Urinary bladder (tissue), 4 donors: ENCODE results near the gene FAM131B. TPM values are rescaled to one million over a fixed set of nuclear protein-coding genes. Genes with fewer than 3 reads are reported as not detected.

ENCODE experiments used
- DNase-seq: peaks from one replicate; pipeline ENCODE4 v3.0.0-alpha.2; 2015; ENCODE audit errors: extremely low spot score
- H3K27ac ChIP-seq: one replicate; pipeline ENCODE4 v1.5.1; 2013; ENCODE audit warnings: low read depth, mild to moderate bottlenecking, moderate library complexity
- H3K36me3 ChIP-seq: one replicate; pipeline ENCODE4 v1.6.1; 2013; ENCODE audit warnings: mild to moderate bottlenecking, moderate library complexity; ENCODE audit not compliant: insufficient read depth
- H3K4me1 ChIP-seq: one replicate; pipeline ENCODE4 v1.6.1; 2013; ENCODE audit warnings: mild to moderate bottlenecking, moderate library complexity; ENCODE audit not compliant: insufficient read depth
- H3K4me3 ChIP-seq: one replicate; pipeline ENCODE4 v1.5.1; 2013; ENCODE audit warnings: low read depth, low read length
- WGBS: extraction: QIAGEN DNeasy Blood & Tissue Kit; methylation state at CpG from one replicate; pipeline ENCODE4 v1.1.7; 2013; 5-methylcytosine and 5-hydroxymethylcytosine counted together
- polyA plus RNA-seq: library from polyadenylated mRNA; stranded (reverse); fragments of 200-250 nt; gene quantifications from one replicate; pipeline ENCODE4 v1.2.3, GENCODE V29; 2013
- total RNA-seq: library from RNA; depleted of rRNA; stranded (reverse); fragments of >200 nt; gene quantifications from one replicate; pipeline ENCODE4 v1.2.3, GENCODE V29; 2014
- donor health status: healthy with polysubstance abuse.
- donor health status: healthy.

Gene FAM131B
- total and polyA plus RNA-seq, 2 donors, result 3.2 to 4.1 TPM

- H3K4me3 ChIP-seq, result no peak overlapping the region
- no peaks in the 10 kb centered on the region for H3K36me3 ChIP-seq
- WGBS, result 93% methylated on average over 8 of the region's 8 CpGs
- no peak for DNase-seq
- no peak overlapping the region for H3K27ac ChIP-seq
- H3K4me1 ChIP-seq, result no peaks in the 10 kb centered on the region
Observed at GRCh38 chr7:143354376-143354775, 8.1 kb downstream of the FAM131B start.

GRCh38 chr7:143352531-143353002 lies 9.9 kb downstream of the FAM131B start:
- no peaks in the 10 kb centered on the region for H3K36me3 ChIP-seq
- H3K4me3 ChIP-seq, result no peak overlapping the region
- no peaks in the 10 kb centered on the region for H3K4me1 ChIP-seq
- no peak for DNase-seq
- WGBS, result 84% methylated on average over 11 of the region's 11 CpGs
- no peak overlapping the region for H3K27ac ChIP-seq

- DNase-seq, result no peak
- Histone ChIP-seq H3K27ac (no peak overlapping the region), H3K4me3 (no peak overlapping the region), H3K36me3 (no peaks in the 10 kb centered on the region), H3K4me1 (no peaks in the 10 kb centered on the region)
- WGBS, result 91% methylated on average over 9 of the region's 9 CpGs
Observed at GRCh38 chr7:143351574-143351973, 10.9 kb downstream of the FAM131B start.

- DNase-seq, result no peak
- H3K4me1 ChIP-seq, result no peaks in the 10 kb centered on the region
- no peak overlapping the region for H3K27ac ChIP-seq
- no peaks in the 10 kb centered on the region for H3K36me3 ChIP-seq
- H3K4me3 ChIP-seq, result no peak overlapping the region
- WGBS, result 49% methylated on average over 5 of the region's 5 CpGs
Observed at GRCh38 chr7:143351060-143351459, 11.5 kb downstream of the FAM131B start.

GRCh38 chr7:143347950-143348349 lies 14.6 kb downstream of the FAM131B start:
- Histone ChIP-seq H3K36me3 (no peaks in the 10 kb centered on the region), H3K27ac (no peak overlapping the region), H3K4me1 (no peaks in the 10 kb centered on the region), H3K4me3 (no peak overlapping the region)
- DNase-seq, result no peak
- 52% methylated on average over 5 of the region's 5 CpGs for WGBS

GRCh38 chr7:143346018-143346417 lies 16.5 kb downstream of the FAM131B start:
- no peak for DNase-seq
- Histone ChIP-seq H3K4me3 (no peak overlapping the region), H3K36me3 (no peaks in the 10 kb centered on the region), H3K27ac (no peak overlapping the region), H3K4me1 (no peaks in the 10 kb centered on the region)
- WGBS, result 88% methylated on average over 4 of the region's 4 CpGs

GRCh38 chr7:143345428-143345900 lies 17.0 kb downstream of the FAM131B start:
- Histone ChIP-seq H3K27ac (no peak overlapping the region), H3K36me3 (no peaks in the 10 kb centered on the region), H3K4me1 (no peaks in the 10 kb centered on the region), H3K4me3 (no peak overlapping the region)
- WGBS, result 5% methylated on average over 35 of the region's 35 CpGs
- DNase-seq, result no peak

GRCh38 chr7:143343596-143343995 lies 18.9 kb downstream of the FAM131B start:
- Histone ChIP-seq H3K4me1 (no peaks in the 10 kb centered on the region), H3K36me3 (no peaks in the 10 kb centered on the region), H3K4me3 (no peak overlapping the region), H3K27ac (no peak overlapping the region)
- no peak for DNase-seq
- 78% methylated on average over 3 of the region's 3 CpGs for WGBS

- no peak overlapping the region for H3K4me3 ChIP-seq
- no peak overlapping the region for H3K27ac ChIP-seq
Observed at GRCh38 chr7:143341842-143342241, 20.7 kb downstream of the FAM131B start.

GRCh38 chr7:143337216-143337615 lies 25.3 kb downstream of the FAM131B start:
- no peak for DNase-seq
- Histone ChIP-seq H3K36me3 (no peaks in the 10 kb centered on the region), H3K4me3 (no peak overlapping the region), H3K27ac (no peak overlapping the region), H3K4me1 (no peaks in the 10 kb centered on the region)
- WGBS, result 86% methylated on average over 3 of the region's 3 CpGs

More at GRCh38 chr7:143341842-143342241, 20.7 kb downstream of the FAM131B start:
- 91% methylated on average over 8 of the region's 8 CpGs for WGBS
- DNase-seq, result no peak
- no peaks in the 10 kb centered on the region for H3K36me3 ChIP-seq
- H3K4me1 ChIP-seq, result no peaks in the 10 kb centered on the region

- Histone ChIP-seq H3K4me1 (no peaks in the 10 kb centered on the region), H3K27ac (no peak overlapping the region), H3K4me3 (no peak overlapping the region), H3K36me3 (no peaks in the 10 kb centered on the region)
- DNase-seq, result no peak
- WGBS, result 29% methylated on average over 1 of the region's 1 CpG
Observed at GRCh38 chr7:143334244-143334643, 28.3 kb downstream of the FAM131B start.

GRCh38 chr7:143331179-143331801 lies 31.2 kb downstream of the FAM131B start:
- 56% methylated on average over 8 of the region's 8 CpGs for WGBS
- peak overlapping the region; percentile 40 for H3K27ac ChIP-seq
- DNase-seq, result no peak
- H3K36me3 ChIP-seq, result no peaks in the 10 kb centered on the region
- no peaks in the 10 kb centered on the region for H3K4me1 ChIP-seq
- no peak overlapping the region for H3K4me3 ChIP-seq

- Histone ChIP-seq H3K27ac (no peak overlapping the region), H3K36me3 (no peaks in the 10 kb centered on the region), H3K4me1 (no peaks in the 10 kb centered on the region), H3K4me3 (no peak overlapping the region)
- DNase-seq, result no peak
- 93% methylated on average over 10 of the region's 10 CpGs for WGBS
Observed at GRCh38 chr7:143329471-143330170, 32.9 kb downstream of the FAM131B start.

- Histone ChIP-seq H3K27ac (no peak overlapping the region), H3K4me1 (no peaks in the 10 kb centered on the region), H3K4me3 (no peak overlapping the region), H3K36me3 (no peaks in the 10 kb centered on the region)
- WGBS, result 92% methylated on average over 5 of the region's 5 CpGs
- DNase-seq, result no peak
Observed at GRCh38 chr7:143327903-143328302, 34.6 kb downstream of the FAM131B start.
